ENCODE measurements around the gene PHKB.

GRCh38 chr16:47511882-47512281 is 50.8 kb downstream of the PHKB start:
- TF ChIP-seq EZH2 (optimal IDR thresholded peaks at IDR 0.05; ENCODE audit: low read depth, low read length) (no peak), EZH2phosphoT487 (IDR thresholded peaks at IDR 0.05; ENCODE audit: low read length) (no peak)
- TF ChIP-seq, protein P1, sequence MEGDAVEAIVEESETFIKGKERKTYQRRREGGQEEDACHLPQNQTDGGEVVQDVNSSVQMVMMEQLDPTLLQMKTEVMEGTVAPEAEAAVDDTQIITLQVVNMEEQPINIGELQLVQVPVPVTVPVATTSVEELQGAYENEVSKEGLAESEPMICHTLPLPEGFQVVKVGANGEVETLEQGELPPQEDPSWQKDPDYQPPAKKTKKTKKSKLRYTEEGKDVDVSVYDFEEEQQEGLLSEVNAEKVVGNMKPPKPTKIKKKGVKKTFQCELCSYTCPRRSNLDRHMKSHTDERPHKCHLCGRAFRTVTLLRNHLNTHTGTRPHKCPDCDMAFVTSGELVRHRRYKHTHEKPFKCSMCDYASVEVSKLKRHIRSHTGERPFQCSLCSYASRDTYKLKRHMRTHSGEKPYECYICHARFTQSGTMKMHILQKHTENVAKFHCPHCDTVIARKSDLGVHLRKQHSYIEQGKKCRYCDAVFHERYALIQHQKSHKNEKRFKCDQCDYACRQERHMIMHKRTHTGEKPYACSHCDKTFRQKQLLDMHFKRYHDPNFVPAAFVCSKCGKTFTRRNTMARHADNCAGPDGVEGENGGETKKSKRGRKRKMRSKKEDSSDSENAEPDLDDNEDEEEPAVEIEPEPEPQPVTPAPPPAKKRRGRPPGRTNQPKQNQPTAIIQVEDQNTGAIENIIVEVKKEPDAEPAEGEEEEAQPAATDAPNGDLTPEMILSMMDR (IDR thresholded peaks at IDR 0.05; ENCODE audit: low read length), result no peak

All from MM.1S (cell line).